ENCODE data around the gene CXCR3.

Gene CXCR3

GRCh38 chrX:71609095-71609750 is 9.1 kb downstream of the CXCR3 start:
- no peak for TF ChIP-seq EZH2phosphoT487 (IDR thresholded peaks at IDR 0.05; ENCODE audit: borderline replicate concordance, low read length)
- TF ChIP-seq, protein P1, sequence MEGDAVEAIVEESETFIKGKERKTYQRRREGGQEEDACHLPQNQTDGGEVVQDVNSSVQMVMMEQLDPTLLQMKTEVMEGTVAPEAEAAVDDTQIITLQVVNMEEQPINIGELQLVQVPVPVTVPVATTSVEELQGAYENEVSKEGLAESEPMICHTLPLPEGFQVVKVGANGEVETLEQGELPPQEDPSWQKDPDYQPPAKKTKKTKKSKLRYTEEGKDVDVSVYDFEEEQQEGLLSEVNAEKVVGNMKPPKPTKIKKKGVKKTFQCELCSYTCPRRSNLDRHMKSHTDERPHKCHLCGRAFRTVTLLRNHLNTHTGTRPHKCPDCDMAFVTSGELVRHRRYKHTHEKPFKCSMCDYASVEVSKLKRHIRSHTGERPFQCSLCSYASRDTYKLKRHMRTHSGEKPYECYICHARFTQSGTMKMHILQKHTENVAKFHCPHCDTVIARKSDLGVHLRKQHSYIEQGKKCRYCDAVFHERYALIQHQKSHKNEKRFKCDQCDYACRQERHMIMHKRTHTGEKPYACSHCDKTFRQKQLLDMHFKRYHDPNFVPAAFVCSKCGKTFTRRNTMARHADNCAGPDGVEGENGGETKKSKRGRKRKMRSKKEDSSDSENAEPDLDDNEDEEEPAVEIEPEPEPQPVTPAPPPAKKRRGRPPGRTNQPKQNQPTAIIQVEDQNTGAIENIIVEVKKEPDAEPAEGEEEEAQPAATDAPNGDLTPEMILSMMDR (IDR thresholded peaks at IDR 0.05; ENCODE audit: low read depth, low read length, poor library complexity, severe bottlenecking) = no peak
- H3K27ac ChIP-seq (ENCODE audit: low read depth, low read length) = no peak overlapping the region
- no peaks in the 10 kb centered on the region for H3K27me3 ChIP-seq (ENCODE audit: control insufficient read depth, low read length)
- H3K9me3 ChIP-seq (ENCODE audit: control insufficient read depth, insufficient read depth, low read length) = no peaks in the 10 kb centered on the region
- no peaks in the 10 kb centered on the region for H4K20me1 ChIP-seq (ENCODE audit: control insufficient read depth, insufficient read depth, low read depth, low read length)
- H3K4me1 ChIP-seq (ENCODE audit: control insufficient read depth, low read length) = no peaks in the 10 kb centered on the region
- peaks cover 32% of the 10 kb centered on the region for H3K36me3 ChIP-seq (ENCODE audit: control insufficient read depth, low read length)
- no peak overlapping the region for H3K4me2 ChIP-seq (ENCODE audit: low read length)
- no peaks in the 10 kb centered on the region for H3K79me2 ChIP-seq (ENCODE audit: control insufficient read depth, low read length)
- H3K9me2 ChIP-seq (replicated peaks; ENCODE audit: control insufficient read depth, low read length) = no peaks in the 10 kb centered on the region
- no peak overlapping the region for H3K4me3 ChIP-seq (ENCODE audit: low read length)
- no peaks in the 10 kb centered on the region for H3F3A ChIP-seq (ENCODE audit: control insufficient read depth, insufficient read depth)

- TF ChIP-seq, protein P1 (IDR thresholded peaks at IDR 0.05; ENCODE audit: low read depth, low read length, poor library complexity, severe bottlenecking) = no peak
- no peak for TF ChIP-seq EZH2phosphoT487 (IDR thresholded peaks at IDR 0.05; ENCODE audit: borderline replicate concordance, low read length)
- no peaks in the 10 kb centered on the region for H3K79me2 ChIP-seq (ENCODE audit: control insufficient read depth, low read length)
- H3K9me3 ChIP-seq (ENCODE audit: control insufficient read depth, insufficient read depth, low read length) = no peaks in the 10 kb centered on the region
- H3F3A ChIP-seq (ENCODE audit: control insufficient read depth, insufficient read depth) = no peaks in the 10 kb centered on the region
- no peaks in the 10 kb centered on the region for H3K27me3 ChIP-seq (ENCODE audit: control insufficient read depth, low read length)
- H3K4me2 ChIP-seq (ENCODE audit: low read length) = no peak overlapping the region
- no peaks in the 10 kb centered on the region for H3K4me1 ChIP-seq (ENCODE audit: control insufficient read depth, low read length)
- H3K9me2 ChIP-seq (replicated peaks; ENCODE audit: control insufficient read depth, low read length) = no peaks in the 10 kb centered on the region
- H4K20me1 ChIP-seq (ENCODE audit: control insufficient read depth, insufficient read depth, low read depth, low read length) = no peaks in the 10 kb centered on the region
- peaks cover 37% of the 10 kb centered on the region for H3K36me3 ChIP-seq (ENCODE audit: control insufficient read depth, low read length)
- no peak overlapping the region for H3K27ac ChIP-seq (ENCODE audit: low read depth, low read length)
- H3K4me3 ChIP-seq (ENCODE audit: low read length) = no peak overlapping the region
Observed at GRCh38 chrX:71607488-71607887, 10.8 kb downstream of the CXCR3 start.

DNA sequence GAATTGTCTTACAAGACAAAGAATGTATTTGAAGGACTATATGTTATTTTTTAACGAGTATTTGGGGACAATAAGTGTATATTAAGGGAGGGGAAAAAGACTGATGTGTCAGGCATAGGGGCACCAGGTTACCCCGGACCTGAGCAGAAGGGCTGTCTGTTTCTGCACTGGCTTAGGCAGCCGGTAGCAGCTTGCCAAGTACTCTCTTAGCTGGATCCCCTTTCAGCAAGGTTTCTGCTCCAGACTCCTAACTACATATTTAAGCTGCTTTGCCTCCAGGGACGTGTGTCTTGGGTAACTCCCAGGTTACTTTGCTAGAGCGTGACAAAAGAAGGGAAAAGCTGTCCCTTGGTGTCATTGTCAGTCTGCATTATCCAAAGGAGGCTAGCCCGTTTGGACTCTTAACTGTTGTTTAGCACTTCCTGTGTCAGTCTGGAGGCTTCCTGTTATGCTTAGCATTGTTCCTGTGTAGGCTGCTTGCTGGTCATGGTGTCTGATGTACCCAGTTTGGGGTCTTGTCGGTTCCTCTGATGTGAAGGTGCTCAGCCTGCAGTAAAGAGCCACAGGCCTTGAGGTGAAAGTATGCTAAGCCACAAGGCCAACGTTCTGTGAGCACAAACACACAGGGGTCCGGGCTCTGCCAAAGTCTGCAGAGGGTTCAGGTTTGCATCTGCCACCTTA is 11.6 kb downstream of the CXCR3 start:
- Histone ChIP-seq H4K20me1 (ENCODE audit: control insufficient read depth, insufficient read depth, low read depth, low read length) (no peaks in the 10 kb centered on the region), H3K36me3 (ENCODE audit: control insufficient read depth, low read length) (peaks cover 37% of the 10 kb centered on the region)
- TF ChIP-seq EZH2phosphoT487 (IDR thresholded peaks at IDR 0.05; ENCODE audit: borderline replicate concordance, low read length) = no peak
- TF ChIP-seq, protein P1 (IDR thresholded peaks at IDR 0.05; ENCODE audit: low read depth, low read length, poor library complexity, severe bottlenecking) = no peak

More for the DNA sequence above, 11.6 kb downstream of the CXCR3 start:
- no peaks in the 10 kb centered on the region for H3K9me3 ChIP-seq (ENCODE audit: control insufficient read depth, insufficient read depth, low read length)
- no peaks in the 10 kb centered on the region for H3K27me3 ChIP-seq (ENCODE audit: control insufficient read depth, low read length)
- H3K4me3 ChIP-seq (ENCODE audit: low read length) = no peak overlapping the region
- no peaks in the 10 kb centered on the region for H3K9me2 ChIP-seq (replicated peaks; ENCODE audit: control insufficient read depth, low read length)
- no peak overlapping the region for H3K27ac ChIP-seq (ENCODE audit: low read depth, low read length)
- no peak overlapping the region for H3K4me2 ChIP-seq (ENCODE audit: low read length)
- H3K4me1 ChIP-seq (ENCODE audit: control insufficient read depth, low read length) = no peaks in the 10 kb centered on the region
- no peaks in the 10 kb centered on the region for H3F3A ChIP-seq (ENCODE audit: control insufficient read depth, insufficient read depth)
- H3K79me2 ChIP-seq (ENCODE audit: control insufficient read depth, low read length) = no peaks in the 10 kb centered on the region
